Measurements from ENCODE around the gene GFRA4. TPM values are rescaled to one million over a fixed set of nuclear protein-coding genes. Genes with fewer than 3 reads are reported as not detected.

Gene GFRA4
- total RNA-seq, 1 donor from 2014 or later = not detected

DNA sequence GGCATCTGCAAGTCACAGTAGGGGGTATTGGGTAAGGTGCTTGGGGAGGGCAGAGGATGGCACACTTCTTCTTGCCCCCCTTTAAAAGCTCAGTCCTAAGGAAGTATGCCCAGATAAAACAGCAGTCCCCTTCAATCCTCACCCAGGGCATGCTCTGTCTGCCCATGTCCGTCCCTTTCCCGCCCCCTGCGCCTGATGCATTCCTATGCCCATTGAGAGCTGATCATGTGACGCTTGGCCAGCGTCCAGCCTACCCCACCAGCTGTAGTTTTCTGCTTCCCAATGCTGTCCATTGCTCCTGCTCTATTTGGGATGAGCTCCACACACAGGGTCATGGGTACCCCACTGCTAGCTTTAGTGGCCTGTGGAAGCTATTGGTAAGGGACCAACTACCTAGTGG is 40.9 kb upstream of the GFRA4 start:
- Mint-ChIP-seq H3K4me1 (ENCODE audit: low read depth) (peaks cover 7% of the 10 kb centered on the region), H3K36me3 (ENCODE audit: low read depth) (no peaks in the 10 kb centered on the region), H3K4me3 (ENCODE audit: unreplicated experiment) (no peak overlapping the region), H3K9me3 (ENCODE audit: low read depth) (no peaks in the 10 kb centered on the region), H3K27ac (ENCODE audit: unreplicated experiment) (no peak overlapping the region), H3K27me3 (ENCODE audit: low read depth) (peaks cover 2% of the 10 kb centered on the region)
- no peak for DNase-seq (ENCODE audit: low spot score)
- TF ChIP-seq, protein P1, sequence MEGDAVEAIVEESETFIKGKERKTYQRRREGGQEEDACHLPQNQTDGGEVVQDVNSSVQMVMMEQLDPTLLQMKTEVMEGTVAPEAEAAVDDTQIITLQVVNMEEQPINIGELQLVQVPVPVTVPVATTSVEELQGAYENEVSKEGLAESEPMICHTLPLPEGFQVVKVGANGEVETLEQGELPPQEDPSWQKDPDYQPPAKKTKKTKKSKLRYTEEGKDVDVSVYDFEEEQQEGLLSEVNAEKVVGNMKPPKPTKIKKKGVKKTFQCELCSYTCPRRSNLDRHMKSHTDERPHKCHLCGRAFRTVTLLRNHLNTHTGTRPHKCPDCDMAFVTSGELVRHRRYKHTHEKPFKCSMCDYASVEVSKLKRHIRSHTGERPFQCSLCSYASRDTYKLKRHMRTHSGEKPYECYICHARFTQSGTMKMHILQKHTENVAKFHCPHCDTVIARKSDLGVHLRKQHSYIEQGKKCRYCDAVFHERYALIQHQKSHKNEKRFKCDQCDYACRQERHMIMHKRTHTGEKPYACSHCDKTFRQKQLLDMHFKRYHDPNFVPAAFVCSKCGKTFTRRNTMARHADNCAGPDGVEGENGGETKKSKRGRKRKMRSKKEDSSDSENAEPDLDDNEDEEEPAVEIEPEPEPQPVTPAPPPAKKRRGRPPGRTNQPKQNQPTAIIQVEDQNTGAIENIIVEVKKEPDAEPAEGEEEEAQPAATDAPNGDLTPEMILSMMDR (IDR thresholded peaks at IDR 0.05) = no peak

- no peaks in the 10 kb centered on the region for H3K9me3 Mint-ChIP-seq (ENCODE audit: low read depth)
- H3K4me3 Mint-ChIP-seq (ENCODE audit: unreplicated experiment) = no peak overlapping the region
- peaks cover 7% of the 10 kb centered on the region for H3K4me1 Mint-ChIP-seq (ENCODE audit: low read depth)
- H3K27ac Mint-ChIP-seq (ENCODE audit: unreplicated experiment) = no peak overlapping the region
- DNase-seq (ENCODE audit: low spot score) = peak; percentile 67
- H3K36me3 Mint-ChIP-seq (ENCODE audit: low read depth) = no peaks in the 10 kb centered on the region
- peaks cover 2% of the 10 kb centered on the region for H3K27me3 Mint-ChIP-seq (ENCODE audit: low read depth)
- TF ChIP-seq, protein P1 (IDR thresholded peaks at IDR 0.05) = no peak
Measured at GRCh38 chr20:3702611-3703391, 39.6 kb upstream of the GFRA4 start.

GRCh38 chr20:3701061-3701998 is 38.1 kb upstream of the GFRA4 start:
- Mint-ChIP-seq H3K4me1 (ENCODE audit: low read depth) (no peaks in the 10 kb centered on the region), H3K9me3 (ENCODE audit: low read depth) (no peaks in the 10 kb centered on the region), H3K27ac (ENCODE audit: unreplicated experiment) (no peak overlapping the region), H3K27me3 (ENCODE audit: low read depth) (peaks cover 2% of the 10 kb centered on the region), H3K36me3 (ENCODE audit: low read depth) (no peaks in the 10 kb centered on the region), H3K4me3 (ENCODE audit: unreplicated experiment) (no peak overlapping the region)
- peak; percentile 68 for DNase-seq (ENCODE audit: low spot score)
- TF ChIP-seq, protein P1 (IDR thresholded peaks at IDR 0.05) = no peak

GRCh38 chr20:3699037-3699436 is 35.8 kb upstream of the GFRA4 start:
- no peak for DNase-seq (ENCODE audit: low spot score)
- Mint-ChIP-seq H3K9me3 (ENCODE audit: low read depth) (no peaks in the 10 kb centered on the region), H3K36me3 (ENCODE audit: low read depth) (no peaks in the 10 kb centered on the region), H3K27me3 (ENCODE audit: low read depth) (peaks cover 2% of the 10 kb centered on the region), H3K4me1 (ENCODE audit: low read depth) (no peaks in the 10 kb centered on the region), H3K4me3 (ENCODE audit: unreplicated experiment) (no peak overlapping the region), H3K27ac (ENCODE audit: unreplicated experiment) (no peak overlapping the region)
- TF ChIP-seq, protein P1 (IDR thresholded peaks at IDR 0.05) = no peak

GRCh38 chr20:3698591-3699001 is 35.4 kb upstream of the GFRA4 start:
- DNase-seq (ENCODE audit: low spot score) = no peak
- H3K27me3 Mint-ChIP-seq (ENCODE audit: low read depth) = peaks cover 2% of the 10 kb centered on the region
- H3K27ac Mint-ChIP-seq (ENCODE audit: unreplicated experiment) = no peak overlapping the region
- H3K9me3 Mint-ChIP-seq (ENCODE audit: low read depth) = no peaks in the 10 kb centered on the region
- no peak overlapping the region for H3K4me3 Mint-ChIP-seq (ENCODE audit: unreplicated experiment)
- no peaks in the 10 kb centered on the region for H3K4me1 Mint-ChIP-seq (ENCODE audit: low read depth)
- no peaks in the 10 kb centered on the region for H3K36me3 Mint-ChIP-seq (ENCODE audit: low read depth)
- TF ChIP-seq, protein P1 (IDR thresholded peaks at IDR 0.05) = no peak

All from chondrocyte (in vitro differentiated cells).